Endodermal cell (in vitro differentiated cells): ENCODE measurements around the gene ALOX12. TPM values are rescaled to one million over a fixed set of nuclear protein-coding genes. Genes with fewer than 3 reads are reported as not detected.
A peak's percentile ranks its signal among the peaks of the same experiment; 100 is the strongest.
"Not testable (repeated sequence)": the region's sequence is repeated elsewhere in the genome, so short reads cannot be mapped to it uniquely, and the experiment has no call there.

Source experiments
- DNase-seq: peaks from one replicate; pipeline ENCODE4 v3.0.0-alpha.2; 2017
- H3K27ac ChIP-seq: 2 replicates; pipeline ENCODE4 v1.5.1; 2013; ENCODE audit warnings: mild to moderate bottlenecking, low read depth, low read length, moderate library complexity
- H3K27me3 ChIP-seq: 2 replicates; pipeline ENCODE4 v1.6.1; 2013; ENCODE audit warnings: mild to moderate bottlenecking, low read length, moderate library complexity; ENCODE audit not compliant: insufficient read depth, control insufficient read depth, poor library complexity, severe bottlenecking
- H3K36me3 ChIP-seq: 2 replicates; pipeline ENCODE4 v1.7.0; 2013; ENCODE audit warnings: mild to moderate bottlenecking, low read length, moderate library complexity; ENCODE audit not compliant: control insufficient read depth, insufficient read depth
- H3K4me1 ChIP-seq: one replicate; pipeline ENCODE4 v1.7.0; 2013; ENCODE audit warnings: low read length; ENCODE audit not compliant: control insufficient read depth, insufficient read depth
- H3K4me3 ChIP-seq: 2 replicates; pipeline ENCODE4 v1.5.1; 2013; ENCODE audit warnings: mild to moderate bottlenecking, low read length, moderate library complexity
- H3K9ac ChIP-seq: 2 replicates; pipeline ENCODE4 v1.6.1; 2013; ENCODE audit warnings: mild to moderate bottlenecking, low read length, moderate library complexity; ENCODE audit not compliant: poor library complexity, severe bottlenecking; ENCODE audit errors: extremely low read depth
- H3K9me3 ChIP-seq: 2 replicates; pipeline ENCODE4 v1.6.1; 2013; ENCODE audit warnings: mild to moderate bottlenecking, low read length, moderate library complexity; ENCODE audit not compliant: control insufficient read depth
- H3K27ac Mint-ChIP-seq: 2 replicates; pipeline ENCODE4 v1.8.0; 2020; ENCODE audit warnings: mixed read lengths
- H3K27me3 Mint-ChIP-seq: 2 replicates; pipeline ENCODE4 v1.8.0; 2021; ENCODE audit warnings: mild to moderate bottlenecking, mixed read lengths; ENCODE audit not compliant: insufficient read depth
- H3K36me3 Mint-ChIP-seq: 2 replicates; pipeline ENCODE4 v1.8.0; 2020; ENCODE audit warnings: low read depth, mixed read lengths
- H3K4me1 Mint-ChIP-seq: 2 replicates; pipeline ENCODE4 v1.8.0; 2020; ENCODE audit warnings: mixed read lengths
- H3K4me3 Mint-ChIP-seq: 2 replicates; pipeline ENCODE4 v1.8.0; 2020; ENCODE audit warnings: mild to moderate bottlenecking, moderate library complexity, mixed read lengths
- H3K9me3 Mint-ChIP-seq: 2 replicates; pipeline ENCODE4 v1.8.0; 2020; ENCODE audit warnings: mild to moderate bottlenecking, mixed read lengths
- WGBS, 2 experiments: methylation state at CpG; one replicate each; pipeline versions ENCODE4 v1.1.5 to v1.1.7; 2013; ENCODE audit warnings: missing lambda C conversion rate in 2 of 2, mixed read lengths in 1 of 2; ENCODE audit not compliant: insufficient coverage in 1 of 2, insufficient read length in 1 of 2; 5-methylcytosine and 5-hydroxymethylcytosine counted together
- total RNA-seq, 2 donors: library from RNA; stranded (reverse); fragmentation: NEBNext Ultra II Directional in 1 of 2; extraction: Animal tissue kit (Norgen Biotek cat#: 25700) in 1 of 2; gene quantifications; 2 replicates in 1 of 2; 3 replicates in 1 of 2; pipeline ENCODE4 v1.2.1, GENCODE V29; 2021
- TF ChIP-seq, protein P1 (sequence below): fragments of 200-600 bp; sonication (generic); conservative IDR thresholded peaks from 2 replicates; pipeline ENCODE4 v1.5.0; 2021; ENCODE audit warnings: antibody characterized with exemption, mild to moderate bottlenecking

The ALOX12 gene
- total RNA-seq, 2 donors from 2014 or later = 0.46 to 0.92 TPM

GRCh38 chr17:7045492-7046126 is 49.8 kb downstream of the ALOX12 start:
- Mint-ChIP-seq H3K27ac (no peak overlapping the region), H3K4me1 (peaks cover 13% of the 10 kb centered on the region), H3K9me3 (no peaks in the 10 kb centered on the region), H3K36me3 (no peaks in the 10 kb centered on the region), H3K4me3 (peak overlapping the region; percentile 53), H3K27me3 (peaks cover 44% of the 10 kb centered on the region)
- Histone ChIP-seq H3K9ac (no peak overlapping the region), H3K27ac (no peak overlapping the region), H3K36me3 (no peaks in the 10 kb centered on the region), H3K4me3 (peak overlapping the region; percentile 69), H3K9me3 (no peaks in the 10 kb centered on the region), H3K27me3 (peaks cover 55% of the 10 kb centered on the region), H3K4me1 (peaks cover 4% of the 10 kb centered on the region)
- TF ChIP-seq, protein P1, sequence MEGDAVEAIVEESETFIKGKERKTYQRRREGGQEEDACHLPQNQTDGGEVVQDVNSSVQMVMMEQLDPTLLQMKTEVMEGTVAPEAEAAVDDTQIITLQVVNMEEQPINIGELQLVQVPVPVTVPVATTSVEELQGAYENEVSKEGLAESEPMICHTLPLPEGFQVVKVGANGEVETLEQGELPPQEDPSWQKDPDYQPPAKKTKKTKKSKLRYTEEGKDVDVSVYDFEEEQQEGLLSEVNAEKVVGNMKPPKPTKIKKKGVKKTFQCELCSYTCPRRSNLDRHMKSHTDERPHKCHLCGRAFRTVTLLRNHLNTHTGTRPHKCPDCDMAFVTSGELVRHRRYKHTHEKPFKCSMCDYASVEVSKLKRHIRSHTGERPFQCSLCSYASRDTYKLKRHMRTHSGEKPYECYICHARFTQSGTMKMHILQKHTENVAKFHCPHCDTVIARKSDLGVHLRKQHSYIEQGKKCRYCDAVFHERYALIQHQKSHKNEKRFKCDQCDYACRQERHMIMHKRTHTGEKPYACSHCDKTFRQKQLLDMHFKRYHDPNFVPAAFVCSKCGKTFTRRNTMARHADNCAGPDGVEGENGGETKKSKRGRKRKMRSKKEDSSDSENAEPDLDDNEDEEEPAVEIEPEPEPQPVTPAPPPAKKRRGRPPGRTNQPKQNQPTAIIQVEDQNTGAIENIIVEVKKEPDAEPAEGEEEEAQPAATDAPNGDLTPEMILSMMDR = peak; percentile 99
- DNase-seq = peak; percentile 70
- 31 to 42% methylated on average over 4 of the region's 5 CpGs for WGBS, 2 experiments

DNA sequence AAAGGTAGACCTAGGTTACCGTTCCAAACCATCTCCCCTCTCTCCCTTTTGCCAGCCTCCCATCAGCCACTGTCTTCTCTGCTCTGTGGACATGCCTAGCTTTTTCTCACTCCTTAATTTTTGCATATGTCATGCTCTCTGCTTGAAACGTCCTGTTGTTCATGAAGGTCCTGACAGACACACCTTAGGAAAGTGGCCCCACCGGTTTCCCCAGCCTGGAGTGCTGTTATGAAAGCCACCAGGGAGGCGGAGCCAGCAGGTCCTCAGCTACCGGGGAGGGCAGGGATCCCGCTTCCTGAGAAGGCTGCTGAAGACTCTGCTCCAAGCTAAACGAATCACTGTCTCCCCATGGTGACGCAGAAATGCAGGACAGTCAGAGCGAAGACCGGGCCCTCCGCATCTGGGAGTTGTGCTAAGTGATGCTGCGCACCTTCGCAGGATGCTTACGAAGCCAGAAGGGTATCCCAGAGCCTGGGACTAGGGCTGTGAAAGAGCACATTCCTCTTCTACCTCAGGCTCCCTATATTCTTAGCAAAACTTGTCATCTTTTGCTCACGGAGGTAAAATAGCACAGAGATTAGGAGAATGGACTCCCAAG is 50.4 kb downstream of the ALOX12 start:
- peak; percentile 93 for DNase-seq
- Histone ChIP-seq H3K36me3 (no peaks in the 10 kb centered on the region), H3K4me3 (peak overlapping the region; percentile 69), H3K9ac (no peak overlapping the region), H3K27ac (no peak overlapping the region), H3K9me3 (no peaks in the 10 kb centered on the region), H3K4me1 (peaks cover 4% of the 10 kb centered on the region), H3K27me3 (peaks cover 54% of the 10 kb centered on the region)
- Mint-ChIP-seq H3K27ac (peak overlapping the region; percentile 36), H3K4me3 (peak overlapping the region; percentile 53), H3K27me3 (peaks cover 50% of the 10 kb centered on the region), H3K9me3 (no peaks in the 10 kb centered on the region), H3K36me3 (no peaks in the 10 kb centered on the region), H3K4me1 (peaks cover 13% of the 10 kb centered on the region)
- WGBS, 2 experiments = 7 to 12% methylated on average over 14 to 15 of the region's 15 CpGs
- TF ChIP-seq, protein P1 = no peak

- H3K9me3 Mint-ChIP-seq, H3K9ac ChIP-seq: not testable (repeated sequence)
- H3K27me3 Mint-ChIP-seq = peaks cover 46% of the 10 kb centered on the region
Observed at GRCh38 chr17:7046725-7047397, 51.0 kb downstream of the ALOX12 start.

More at GRCh38 chr17:7046725-7047397, 51.0 kb downstream of the ALOX12 start:
- H3K9me3 ChIP-seq, H3K4me1 ChIP-seq, H3K36me3 ChIP-seq, H3K27ac ChIP-seq, H3K36me3 Mint-ChIP-seq: not testable (repeated sequence)
- H3K4me3 ChIP-seq = peak overlapping the region; percentile 69
- DNase-seq = peak; percentile 81
- peak overlapping the region; percentile 53 for H3K4me3 Mint-ChIP-seq
- WGBS, 2 experiments = 25% methylated on average over 16 to 26 of the region's 26 CpGs
- H3K27ac Mint-ChIP-seq = peak overlapping the region; percentile 36
- H3K27me3 ChIP-seq = peaks cover 48% of the 10 kb centered on the region
- H3K4me1 Mint-ChIP-seq = peaks cover 13% of the 10 kb centered on the region
